Kidney (tissue), 14 donors: ENCODE measurements around the gene IGF1R. TPM values are rescaled to one million over a fixed set of nuclear protein-coding genes. Genes with fewer than 3 reads are reported as not detected.

Experiments
- DNase-seq, 5 donors: peaks; one replicate each; pipeline ENCODE4 v3.0.0-alpha.2; 2013 to 2020
- FAIRE-seq: peaks from 2 replicates; lab custom pipeline; 2012; peaks lifted over from hg19 to GRCh38; lab: Jason Lieb, UNC
- H3K27ac ChIP-seq, 2 donors: one replicate each; pipeline ENCODE4 v1.7.0; 2013; ENCODE audit warnings: low read depth in 2 of 2, low read length in 2 of 2, inconsistent platforms in 1 of 2
- H3K27me3 ChIP-seq: one replicate; pipeline ENCODE4 v1.7.1; 2013; ENCODE audit warnings: low read length, inconsistent platforms; ENCODE audit not compliant: control insufficient read depth, insufficient read depth
- H3K36me3 ChIP-seq, 3 donors: one replicate each; pipeline versions ENCODE4 v1.7.0 to v1.7.1; 2013; ENCODE audit warnings: low read length in 3 of 3, control low read depth in 1 of 3, inconsistent platforms in 1 of 3; ENCODE audit not compliant: insufficient read depth in 3 of 3, control insufficient read depth in 2 of 3
- H3K4me1 ChIP-seq, 3 donors: one replicate each; pipeline versions ENCODE4 v1.7.0 to v1.7.1; 2013; ENCODE audit warnings: low read length in 3 of 3, inconsistent platforms in 1 of 3, low read depth in 1 of 3; ENCODE audit not compliant: control insufficient read depth in 2 of 3, insufficient read depth in 2 of 3
- H3K4me3 ChIP-seq, 3 donors: one replicate each; pipeline versions ENCODE4 v1.7.0 to v1.8.1; 2013; ENCODE audit warnings: low read length in 3 of 3, control low read depth in 1 of 3, inconsistent platforms in 1 of 3
- H3K9ac ChIP-seq, 3 donors: one replicate each; pipeline versions ENCODE4 v1.7.0 to v1.7.1; 2013; ENCODE audit warnings: low read length in 3 of 3, control low read depth in 1 of 3, inconsistent platforms in 1 of 3
- H3K9me3 ChIP-seq, 3 donors: one replicate each; pipeline versions ENCODE4 v1.7.0 to v1.7.1; 2013; ENCODE audit warnings: low read length in 3 of 3, control low read depth in 1 of 3, inconsistent platforms in 1 of 3; ENCODE audit not compliant: control insufficient read depth in 2 of 3, insufficient read depth in 1 of 3
- CTCF ChIP-seq: IDR thresholded peaks from 3 replicates; pipeline ENCODE4 v1.5.1; 2012; ENCODE audit warnings: mild to moderate bottlenecking, moderate library complexity, borderline replicate concordance; ENCODE audit not compliant: insufficient read depth; ENCODE audit errors: extremely low read depth
- intact Hi-C: fragments of 100-400 bp; cut with DNase I; formaldehyde crosslinking; loops from one replicate; pipeline ENCODE4 v1.11.1; 2022
- polyA plus RNA-seq: library from polyadenylated mRNA; stranded (reverse); fragments of 350-450 nt; fragmentation: Illumina TruSeq; extraction: RNeasy Lipid Tissue Mini Kit (QIAGEN cat#74804); gene quantifications from one replicate; pipeline ENCODE4 v1.2.3, GENCODE V29; 2014; ENCODE audit warnings: low read depth, low replicate concordance; ENCODE audit not compliant: insufficient read depth
- total RNA-seq: library from RNA; stranded (reverse); fragmentation: NEBNext Ultra II Directional; extraction: Animal tissue kit (Norgen Biotek cat#: 25700); gene quantifications from one replicate; pipeline ENCODE4 v1.2.1, GENCODE V29; 2021
- donor health status: control.
- donor health status: control.
- donor health status: control.
- donor health status: control.
- donor health status: control.
- donor health status: DM: yes; HTN: yes; CAD: no.
- donor health status: Normal renal cell carcinoma (clear cell type).

Gene IGF1R
- total and polyA plus RNA-seq, 2 donors from 2014 or later, result 6.5 to 73.2 TPM

DNA sequence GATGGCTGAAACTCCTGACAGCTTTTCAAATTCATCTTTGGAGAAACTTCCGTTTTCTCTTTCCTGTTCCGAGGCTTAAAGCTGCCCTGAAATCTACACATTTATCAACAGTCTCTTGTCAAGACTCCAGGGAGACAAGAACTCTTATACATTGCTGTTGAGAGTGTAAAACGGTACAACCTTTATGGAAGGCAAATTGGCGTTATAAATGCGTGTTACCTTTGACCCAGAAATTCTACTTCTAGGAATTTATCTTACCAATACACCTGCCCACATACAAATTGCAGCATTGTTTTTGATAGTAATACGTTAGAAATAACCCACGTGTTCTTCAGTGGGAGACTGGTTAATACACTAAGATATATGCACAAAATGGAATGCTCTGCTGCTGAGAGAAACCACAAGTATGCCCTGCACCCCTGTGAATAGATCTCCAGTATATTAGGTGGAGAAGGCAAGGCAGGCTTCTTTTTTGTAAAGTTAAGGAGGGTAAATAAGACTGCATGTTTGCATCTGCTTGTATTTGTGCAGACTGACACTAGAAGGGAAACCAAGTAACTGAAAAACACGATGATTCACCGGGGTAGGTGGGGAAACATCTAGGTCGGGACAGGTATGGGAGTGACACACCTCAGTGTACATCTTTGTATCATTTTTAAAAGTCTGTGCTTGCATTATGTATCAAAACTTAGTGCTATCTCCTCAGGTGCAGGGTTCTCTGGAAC lies 97.5 kb downstream of the IGF1R start:
- TF ChIP-seq CTCF, result no peak
- intact Hi-C loops, result no loop called here
- H3K9me3 ChIP-seq, result no peaks in the 10 kb centered on the region
- no peak for FAIRE-seq
- no peaks in the 10 kb centered on the region for H3K27me3 ChIP-seq
- H3K36me3 ChIP-seq, result no peaks in the 10 kb centered on the region
- peaks cover 0 to 14% (median 9%) of the 10 kb centered on the region in 3 donors for H3K4me1 ChIP-seq
- no peak overlapping the region for H3K9ac ChIP-seq
- no peak overlapping the region for H3K4me3 ChIP-seq
- no peak overlapping the region for H3K27ac ChIP-seq
- no peak for DNase-seq

GRCh38 chr15:98746375-98747155 lies 98.2 kb downstream of the IGF1R start:
- no peak overlapping the region for H3K27ac ChIP-seq
- no peak for FAIRE-seq

DNA sequence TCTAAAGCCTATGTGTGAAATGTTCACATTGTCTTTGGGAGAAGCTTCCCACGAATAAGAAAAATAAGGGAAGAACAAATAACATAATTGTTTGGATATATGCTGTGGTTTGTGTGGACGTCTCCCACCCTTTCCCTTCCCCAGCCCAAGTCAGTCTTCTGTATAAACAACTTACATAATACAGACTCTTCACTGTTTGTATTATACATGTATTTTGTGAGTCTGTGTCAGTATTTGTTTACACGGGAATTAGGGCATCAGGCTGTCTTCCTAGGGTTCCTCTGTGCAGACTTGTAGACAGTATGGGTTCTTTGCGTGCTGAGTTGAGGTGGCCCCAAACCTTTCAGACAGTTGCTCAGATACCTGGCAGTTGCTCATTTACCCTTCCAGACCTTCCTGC lies 103.4 kb downstream of the IGF1R start:
- Histone ChIP-seq H3K9me3 (no peaks in the 10 kb centered on the region), H3K27ac (no peak overlapping the region), H3K27me3 (no peaks in the 10 kb centered on the region), H3K4me1 (peaks cover 0 to 6% (median 0%) of the 10 kb centered on the region in 3 donors), H3K9ac (no peak overlapping the region), H3K4me3 (no peak overlapping the region), H3K36me3 (no peaks in the 10 kb centered on the region)
- no peak for TF ChIP-seq CTCF
- no peak for FAIRE-seq
- no peak for DNase-seq
- intact Hi-C loops, result no loop called here

More at GRCh38 chr15:98746375-98747155, 98.2 kb downstream of the IGF1R start:
- H3K36me3 ChIP-seq, result no peaks in the 10 kb centered on the region
- H3K27me3 ChIP-seq, result no peaks in the 10 kb centered on the region
- no peak overlapping the region for H3K4me3 ChIP-seq
- no peak overlapping the region for H3K9ac ChIP-seq
- peaks cover 0 to 9% (median 8%) of the 10 kb centered on the region in 3 donors for H3K4me1 ChIP-seq
- no peak for TF ChIP-seq CTCF
- no peaks in the 10 kb centered on the region for H3K9me3 ChIP-seq
- no peak for DNase-seq
- intact Hi-C loops, result no loop called here
